Ramos (cell line): ENCODE results near the gene INHBB.

Source experiments
- in situ Hi-C: fragments of 300-500 bp; cut with MboI; formaldehyde crosslinking; loops from one replicate; pipeline ENCODE4 v1.14.3; 2022; ENCODE audit warnings: low sequenced_read_pairs; ENCODE audit not compliant: unreplicated experiment

INHBB gene

GRCh38 chr2:120346026-120346666, at the start of gene INHBB:
INHBB (plus strand) TSS chr2:120346136; CDS start chr2:120346189, 53 bp downstream.
- in situ Hi-C loops, result no loop called here

- in situ Hi-C loops, result no loop called here
These were observed 47.6 kb upstream of the INHBB start for GRCh38 chr2:120298173-120298835.

- in situ Hi-C loops, result no loop called here
These were observed 46.9 kb upstream of the INHBB start for GRCh38 chr2:120299004-120299403.

- in situ Hi-C loops, result no loop called here
These were observed 46.4 kb upstream of the INHBB start for GRCh38 chr2:120299561-120299960.

- in situ Hi-C loops, result no loop called here
These were observed 45.6 kb upstream of the INHBB start for GRCh38 chr2:120300385-120300784.

- in situ Hi-C loops, result no loop called here
These were observed 44.7 kb upstream of the INHBB start for GRCh38 chr2:120301284-120301683.

GRCh38 chr2:120302301-120302700, 43.6 kb upstream of the INHBB start:
- in situ Hi-C loops, result no loop called here

- in situ Hi-C loops, result no loop called here
These were observed 42.8 kb upstream of the INHBB start for GRCh38 chr2:120303177-120303576.

GRCh38 chr2:120305296-120305695, 40.6 kb upstream of the INHBB start:
- in situ Hi-C loops, result no loop called here

- in situ Hi-C loops, result no loop called here
These were observed 39.9 kb upstream of the INHBB start for GRCh38 chr2:120305937-120306490.

GRCh38 chr2:120307482-120307881, 38.5 kb upstream of the INHBB start:
- in situ Hi-C loops, result no loop called here

- in situ Hi-C loops, result no loop called here
These were observed 37.7 kb upstream of the INHBB start for GRCh38 chr2:120308038-120308910.

- in situ Hi-C loops, result loop anchor here (10.0 kb wide), 1 partner anchor 105 kb away; no protein-coding TSS in a partner anchor
These were observed 35.8 kb upstream of the INHBB start for GRCh38 chr2:120310136-120310535.

GRCh38 chr2:120310841-120311240, 35.1 kb upstream of the INHBB start:
- in situ Hi-C loops, result loop anchor here (10.0 kb wide), 1 partner anchor 106 kb away; no protein-coding TSS in a partner anchor

GRCh38 chr2:120312076-120312475, 33.9 kb upstream of the INHBB start:
- in situ Hi-C loops, result loop anchor here (10.0 kb wide), 1 partner anchor 107 kb away; no protein-coding TSS in a partner anchor

- in situ Hi-C loops, result loop anchor here (10.0 kb wide), 1 partner anchor 108 kb away; no protein-coding TSS in a partner anchor
These were observed 32.9 kb upstream of the INHBB start for GRCh38 chr2:120312860-120313694.

- in situ Hi-C loops, result loop anchor here (10.0 kb wide), 1 partner anchor 109 kb away; no protein-coding TSS in a partner anchor
These were observed 32.0 kb upstream of the INHBB start for GRCh38 chr2:120313695-120314615.

GRCh38 chr2:120314690-120315366, 31.1 kb upstream of the INHBB start:
- in situ Hi-C loops, result loop anchor here (10.0 kb wide), 1 partner anchor 110 kb away; no protein-coding TSS in a partner anchor
